ENCODE measurements around the gene KSR2. TPM values are rescaled to one million over a fixed set of nuclear protein-coding genes. Genes with fewer than 3 reads are reported as not detected.
"Not testable (repeated sequence)": the region's sequence is repeated elsewhere in the genome, so short reads cannot be mapped to it uniquely, and the experiment has no call there.

Gene KSR2
- polyA plus RNA-seq, 1 donor: 1.2 TPM

- DNase-seq: no peak
These were observed 147.2 kb downstream of the KSR2 start for GRCh38 chr12:117821480-117822175.

GRCh38 chr12:117820216-117820907, 148.4 kb downstream of the KSR2 start:
- DNase-seq: no peak

- DNase-seq: no peak
These were observed 149.6 kb downstream of the KSR2 start for GRCh38 chr12:117819160-117819559.

GRCh38 chr12:117818400-117818799, 150.4 kb downstream of the KSR2 start:
- no peak for DNase-seq

GRCh38 chr12:117809509-117809908, 159.3 kb downstream of the KSR2 start:
- no peak for DNase-seq

GRCh38 chr12:117807946-117808345, 160.8 kb downstream of the KSR2 start:
- DNase-seq: no peak

- DNase-seq: no peak
These were observed 161.4 kb downstream of the KSR2 start for GRCh38 chr12:117807355-117807754.

- no peak for DNase-seq
These were observed 162.9 kb downstream of the KSR2 start for GRCh38 chr12:117805865-117806264.

- no peak for DNase-seq
These were observed 165.8 kb downstream of the KSR2 start for GRCh38 chr12:117803001-117803400.

- DNase-seq: not testable (repeated sequence)
These were observed 168.1 kb downstream of the KSR2 start for GRCh38 chr12:117800711-117801110.

GRCh38 chr12:117797202-117797601, 171.6 kb downstream of the KSR2 start:
- no peak for DNase-seq

- DNase-seq: no peak
These were observed 175.8 kb downstream of the KSR2 start for GRCh38 chr12:117792877-117793424.

GRCh38 chr12:117792471-117792870, 176.3 kb downstream of the KSR2 start:
- DNase-seq: no peak

GRCh38 chr12:117790948-117791347, 177.8 kb downstream of the KSR2 start:
- no peak for DNase-seq

- no peak for DNase-seq
These were observed 178.6 kb downstream of the KSR2 start for GRCh38 chr12:117790198-117790597.

- no peak for DNase-seq
These were observed 179.4 kb downstream of the KSR2 start for GRCh38 chr12:117789195-117789912.

- no peak for DNase-seq
These were observed 190.1 kb downstream of the KSR2 start for GRCh38 chr12:117778656-117779055.

GRCh38 chr12:117774941-117775775, 193.6 kb downstream of the KSR2 start:
- no peak for DNase-seq

GRCh38 chr12:117768860-117769259, 199.9 kb downstream of the KSR2 start:
- no peak for DNase-seq

GRCh38 chr12:117766008-117766407, 202.8 kb downstream of the KSR2 start:
- no peak for DNase-seq

- no peak for DNase-seq
These were observed 206.6 kb downstream of the KSR2 start for GRCh38 chr12:117762143-117762542.

- DNase-seq: no peak
These were observed 207.2 kb downstream of the KSR2 start for GRCh38 chr12:117761528-117762100.
